HepG2 (cell line): Measurements from ENCODE around the gene ALDH16A1. TPM values are rescaled to one million over a fixed set of nuclear protein-coding genes. Genes with fewer than 3 reads are reported as not detected.

Experiments
- CEBPZ ChIP-seq: IDR thresholded peaks from 2 replicates; pipeline ENCODE4 v1.6.1; 2012; ENCODE audit warnings: low read length, improper control_type of control experiment
- CHD4 ChIP-seq: fragments of 200-600 bp; sonication (generic); IDR thresholded peaks from 2 replicates; pipeline ENCODE4 v1.7.0; 2017; ENCODE audit warnings: mild to moderate bottlenecking, low read length, borderline replicate concordance
- HNRNPL ChIP-seq: fragments of 200-400 bp; formaldehyde crosslinking; IDR thresholded peaks from 2 replicates; pipeline ENCODE4 v1.6.1; 2017; ENCODE audit warnings: mild to moderate bottlenecking, low read depth, low read length
- IRF1 ChIP-seq: sonication (generic); formaldehyde crosslinking; IDR thresholded peaks from 2 replicates; pipeline ENCODE4 v1.4.0; 2020; ENCODE audit warnings: low read depth, mild to moderate bottlenecking, missing genetic modification reagents
- JUN ChIP-seq: sonication (generic); formaldehyde crosslinking; IDR thresholded peaks from 2 replicates; pipeline ENCODE4 v1.4.0; 2020; ENCODE audit warnings: mild to moderate bottlenecking, missing genetic modification reagents
- MTERF4 ChIP-seq: sonication (generic); formaldehyde crosslinking; IDR thresholded peaks from 2 replicates; pipeline ENCODE4 v1.8.0; 2023; ENCODE audit warnings: mild to moderate bottlenecking, missing genetic modification reagents
- NFE2L1 ChIP-seq: sonication (generic); formaldehyde crosslinking; IDR thresholded peaks from 2 replicates; pipeline ENCODE4 v1.4.0; 2020; ENCODE audit warnings: missing genetic modification reagents, mild to moderate bottlenecking, borderline replicate concordance
- NR2F6 ChIP-seq, 2 experiments: IDR thresholded peaks; 2 replicates each; pipeline ENCODE4 v1.6.1; 2016; ENCODE audit warnings: antibody characterized with exemption in 1 of 2, mild to moderate bottlenecking in 1 of 2
- SOX13 ChIP-seq, 3 experiments: fragments of 450-650 bp in 1 of 3; sonication (generic) in 1 of 3; formaldehyde crosslinking in 1 of 3; IDR thresholded peaks in 2 of 3; conservative IDR thresholded peaks in 1 of 3; 2 replicates each; pipeline versions ENCODE4 v1.5.0 to v1.6.1; 2016 to 2020; ENCODE audit warnings: antibody characterized with exemption in 1 of 3, mild to moderate bottlenecking in 1 of 3, missing compliant biosample characterization in 1 of 3, missing genetic modification reagents in 1 of 3, moderate library complexity in 1 of 3
- TEAD2 ChIP-seq: sonication (generic); formaldehyde crosslinking; IDR thresholded peaks from 2 replicates; pipeline ENCODE4 v1.9.0; 2021; ENCODE audit warnings: missing genetic modification reagents
- ZFP37 ChIP-seq: sonication (generic); formaldehyde crosslinking; IDR thresholded peaks from 2 replicates; pipeline ENCODE4 v1.4.0; 2020; ENCODE audit warnings: missing genetic modification reagents, borderline replicate concordance
- ZNF33A ChIP-seq: sonication (generic); formaldehyde crosslinking; IDR thresholded peaks from 2 replicates; pipeline ENCODE4 v1.5.1; 2020; ENCODE audit warnings: missing genetic modification reagents, mild to moderate bottlenecking, moderate library complexity, borderline replicate concordance
- ZNF781 ChIP-seq: sonication (generic); formaldehyde crosslinking; IDR thresholded peaks from 2 replicates; pipeline ENCODE4 v1.5.1; 2020; ENCODE audit warnings: borderline replicate concordance, mild to moderate bottlenecking, missing genetic modification reagents; ENCODE audit errors: not compliant biosample characterization
- ZZZ3 ChIP-seq: sonication (generic); formaldehyde crosslinking; IDR thresholded peaks from 2 replicates; pipeline ENCODE4 v1.4.0; 2020; ENCODE audit warnings: missing genetic modification reagents, mild to moderate bottlenecking, borderline replicate concordance
- polyA plus RNA-seq, 8 experiments: library from polyadenylated mRNA; depleted of rRNA in 3 of 8; stranded (reverse) in 7 of 8; unstranded in 1 of 8; fragments of >200 nt; fragmentation: Illumina TruSeq in 4 of 8; extraction: Trizol in 4 of 8; gene quantifications; 2 replicates each; pipeline versions ENCODE4 v1.2.1 to v1.2.3, GENCODE V29; 2011 to 2016; ENCODE audit warnings: low read depth in 4 of 8, missing spikeins in 1 of 8, mixed read lengths in 1 of 8; ENCODE audit not compliant: insufficient read depth in 1 of 8
- total RNA-seq, 5 experiments: library from RNA; depleted of rRNA; stranded (reverse); fragments of >200 nt; fragmentation: Illumina TruSeq; extraction: Trizol; gene quantifications; 2 replicates each; pipeline ENCODE4 v1.2.3, GENCODE V29; 2016; ENCODE audit warnings: low read depth in 1 of 5
- TF ChIP-seq, protein P1 (sequence below): sonication (generic); formaldehyde crosslinking; IDR thresholded peaks from 2 replicates; pipeline ENCODE4 v1.8.1; 2023; ENCODE audit warnings: mild to moderate bottlenecking, moderate library complexity, missing genetic modification reagents
- TF ChIP-seq, protein P2 (sequence below): sonication (generic); formaldehyde crosslinking; IDR thresholded peaks from 2 replicates; pipeline ENCODE4 v1.5.1; 2020; ENCODE audit warnings: missing genetic modification reagents, mild to moderate bottlenecking, borderline replicate concordance
- TF ChIP-seq, protein P3 (sequence below): IDR thresholded peaks from 2 replicates; pipeline ENCODE4 v1.6.1; 2016

The ALDH16A1 gene
- total and polyA plus RNA-seq, 2 of the 13 experiments (the other 11 are each of a cell fraction or from before 2014, with no cell fraction given) = 8.4 to 34.9 TPM

- TF ChIP-seq MTERF4 (peak; percentile 66; the same call in 1 of the 2 replicates), ZNF781 (no peak), HNRNPL (peak; percentile 70), CHD4 (no peak), NR2F6 (IDR thresholded peaks at IDR 0.05) (no peak), NR2F6 (CRISPR knock-in tag; IDR thresholded peaks at IDR 0.05) (peak; percentile 22; the same call in 1 of the 2 replicates), TEAD2 (CRISPR knock-in tag) (no peak; the same call in 1 of the 2 replicates), NFE2L1 (CRISPR knock-in tag) (no peak), CEBPZ (no peak), ZNF33A (peak; percentile 40; the same call in 1 of the 2 replicates), JUN (CRISPR knock-in tag) (no peak), SOX13 (IDR thresholded peaks at IDR 0.05) (no peak), SOX13 (CRISPR knock-in tag; conservative IDR thresholded peaks at IDR 0.05 in 1 of 2, IDR thresholded peaks at IDR 0.05 in 1 of 2) (peak in 1 of 2 experiments; percentile 23; a peak in 1 of 4 replicates), ZFP37 (CRISPR knock-in tag) (0 out of 2 replicates have a peak, but pooled peaks have one; percentile 40), ZZZ3 (CRISPR knock-in tag) (peak; percentile 73; the same call in 1 of the 2 replicates), IRF1 (CRISPR knock-in tag) (no peak)
- TF ChIP-seq, protein P1, sequence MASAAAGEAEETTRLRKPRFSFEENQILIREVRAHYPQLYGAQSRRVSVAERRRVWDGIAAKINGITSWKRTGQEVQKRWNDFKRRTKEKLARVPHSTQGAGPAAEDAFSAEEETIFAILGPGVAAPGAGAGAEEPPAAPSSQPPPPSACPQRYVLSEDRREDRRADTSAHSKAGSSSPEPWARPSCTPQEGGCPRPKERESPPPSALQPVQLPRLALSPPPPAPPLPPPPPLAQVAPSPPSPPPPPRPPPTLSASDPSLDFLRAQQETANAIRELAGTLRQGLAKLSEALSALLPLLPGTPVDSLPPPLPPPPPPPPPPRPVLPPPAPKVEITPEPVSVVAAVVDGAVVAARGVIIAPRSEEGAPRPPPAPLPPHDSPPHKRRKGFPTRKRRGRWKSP (CRISPR knock-in tag) = no peak
- TF ChIP-seq, protein P2, sequence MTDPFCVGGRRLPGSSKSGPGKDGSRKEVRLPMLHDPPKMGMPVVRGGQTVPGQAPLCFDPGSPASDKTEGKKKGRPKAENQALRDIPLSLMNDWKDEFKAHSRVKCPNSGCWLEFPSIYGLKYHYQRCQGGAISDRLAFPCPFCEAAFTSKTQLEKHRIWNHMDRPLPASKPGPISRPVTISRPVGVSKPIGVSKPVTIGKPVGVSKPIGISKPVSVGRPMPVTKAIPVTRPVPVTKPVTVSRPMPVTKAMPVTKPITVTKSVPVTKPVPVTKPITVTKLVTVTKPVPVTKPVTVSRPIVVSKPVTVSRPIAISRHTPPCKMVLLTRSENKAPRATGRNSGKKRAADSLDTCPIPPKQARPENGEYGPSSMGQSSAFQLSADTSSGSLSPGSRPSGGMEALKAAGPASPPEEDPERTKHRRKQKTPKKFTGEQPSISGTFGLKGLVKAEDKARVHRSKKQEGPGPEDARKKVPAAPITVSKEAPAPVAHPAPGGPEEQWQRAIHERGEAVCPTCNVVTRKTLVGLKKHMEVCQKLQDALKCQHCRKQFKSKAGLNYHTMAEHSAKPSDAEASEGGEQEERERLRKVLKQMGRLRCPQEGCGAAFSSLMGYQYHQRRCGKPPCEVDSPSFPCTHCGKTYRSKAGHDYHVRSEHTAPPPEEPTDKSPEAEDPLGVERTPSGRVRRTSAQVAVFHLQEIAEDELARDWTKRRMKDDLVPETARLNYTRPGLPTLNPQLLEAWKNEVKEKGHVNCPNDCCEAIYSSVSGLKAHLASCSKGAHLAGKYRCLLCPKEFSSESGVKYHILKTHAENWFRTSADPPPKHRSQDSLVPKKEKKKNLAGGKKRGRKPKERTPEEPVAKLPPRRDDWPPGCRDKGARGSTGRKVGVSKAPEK (CRISPR knock-in tag) = no peak
- TF ChIP-seq, protein P3, sequence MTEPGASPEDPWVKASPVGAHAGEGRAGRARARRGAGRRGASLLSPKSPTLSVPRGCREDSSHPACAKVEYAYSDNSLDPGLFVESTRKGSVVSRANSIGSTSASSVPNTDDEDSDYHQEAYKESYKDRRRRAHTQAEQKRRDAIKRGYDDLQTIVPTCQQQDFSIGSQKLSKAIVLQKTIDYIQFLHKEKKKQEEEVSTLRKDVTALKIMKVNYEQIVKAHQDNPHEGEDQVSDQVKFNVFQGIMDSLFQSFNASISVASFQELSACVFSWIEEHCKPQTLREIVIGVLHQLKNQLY (CRISPR knock-in tag) = 0 out of 2 replicates have a peak, but pooled peaks have one; percentile 12
Observed at GRCh38 chr19:49487277-49488045, 34.4 kb downstream of the ALDH16A1 start, which contains the start of gene RPL13A (continued).
